Measurements from ENCODE around the gene SCYGR1. TPM values are rescaled to one million over a fixed set of nuclear protein-coding genes. Genes with fewer than 3 reads are reported as not detected.
A peak's percentile ranks its signal among the peaks of the same experiment; 100 is the strongest.
"Not testable (repeated sequence)": the region's sequence is repeated elsewhere in the genome, so short reads cannot be mapped to it uniquely, and the experiment has no call there.

The SCYGR1 gene
- total RNA-seq, 1 experiment from 2014 or later = not detected

GRCh38 chr2:227367427-227367795, 20.3 kb downstream of the SCYGR1 start:
- Histone ChIP-seq H3K9me2 (ENCODE audit: insufficient read depth) (no peaks in the 10 kb centered on the region), H3K4me3 (no peak overlapping the region), H3K4me1 (replicated peaks; ENCODE audit: insufficient read depth) (peaks cover 17% of the 10 kb centered on the region), H4K20me1 (ENCODE audit: insufficient read depth) (no peaks in the 10 kb centered on the region), H3K9me3 (ENCODE audit: insufficient read depth, low read depth) (no peaks in the 10 kb centered on the region), H3K36me3 (ENCODE audit: low read depth) (no peaks in the 10 kb centered on the region), H3F3A (ENCODE audit: insufficient read depth, low read depth) (peaks cover 12% of the 10 kb centered on the region), H3K4me2 (peak overlapping the region; percentile 32), H3K27me3 (ENCODE audit: insufficient read depth, low read depth) (no peaks in the 10 kb centered on the region), H3K27ac (peak overlapping the region; percentile 75), H3K79me2 (ENCODE audit: low read depth) (no peaks in the 10 kb centered on the region), H2AFZ (no peak overlapping the region)
- POLR2A ChIA-PET (ENCODE audit: unreplicated experiment) = no interaction called here
- intact Hi-C loops (cut with micrococcal nuclease; ENCODE audit: unreplicated experiment) = no loop called here
- TF ChIP-seq EZH2 (IDR thresholded peaks at IDR 0.05; ENCODE audit: low read depth) (no peak), CTCF (conservative IDR thresholded peaks at IDR 0.05) (no peak)
- no peak for DNase-seq
- no TSS peak for BruUV-seq (replicated peaks)
- CTCF ChIA-PET = no interaction called here

DNA sequence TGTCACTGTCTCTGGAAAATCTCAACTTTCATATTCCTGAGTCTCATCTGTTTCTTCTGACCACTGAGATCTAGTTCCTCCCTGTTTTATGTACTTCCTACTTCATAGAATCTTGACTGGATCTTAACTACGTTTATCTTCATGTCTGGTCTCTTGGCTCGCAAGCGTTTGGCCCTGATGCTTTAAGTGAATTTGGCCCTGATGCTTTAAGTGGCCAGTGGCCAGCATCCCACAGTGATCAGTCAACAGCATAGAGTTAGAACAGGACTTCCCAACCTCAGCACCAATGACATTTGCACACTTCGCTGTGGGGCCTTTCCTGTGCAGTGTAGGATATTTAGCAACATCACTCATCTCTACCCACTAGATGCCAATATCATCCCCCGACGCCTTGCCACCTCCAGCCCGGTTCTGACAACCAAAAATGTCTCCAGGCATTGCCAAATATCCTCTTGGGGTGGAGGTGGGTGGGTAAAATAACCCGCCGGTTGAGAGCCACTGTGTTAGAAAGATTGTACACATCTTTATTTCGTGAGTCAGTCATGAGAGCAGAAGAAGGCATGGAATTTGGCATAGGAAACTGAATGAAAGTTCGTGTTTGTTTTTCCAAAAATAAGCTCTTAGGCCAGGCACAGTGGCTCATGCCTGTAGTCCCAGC, 20.9 kb downstream of the SCYGR1 start:
- Histone ChIP-seq H3K27ac (peak overlapping the region; percentile 75), H3K9me2 (ENCODE audit: insufficient read depth) (no peaks in the 10 kb centered on the region), H3K4me1 (replicated peaks; ENCODE audit: insufficient read depth) (peaks cover 17% of the 10 kb centered on the region), H3F3A (ENCODE audit: insufficient read depth, low read depth) (peaks cover 12% of the 10 kb centered on the region), H3K9me3 (ENCODE audit: insufficient read depth, low read depth) (no peaks in the 10 kb centered on the region), H2AFZ (no peak overlapping the region), H3K27me3 (ENCODE audit: insufficient read depth, low read depth) (no peaks in the 10 kb centered on the region), H3K79me2 (ENCODE audit: low read depth) (no peaks in the 10 kb centered on the region), H3K4me2 (peak overlapping the region; percentile 32), H3K4me3 (no peak overlapping the region), H3K36me3 (ENCODE audit: low read depth) (no peaks in the 10 kb centered on the region), H4K20me1 (ENCODE audit: insufficient read depth) (no peaks in the 10 kb centered on the region)
- intact Hi-C loops (cut with micrococcal nuclease; ENCODE audit: unreplicated experiment) = no loop called here
- ChIA-PET POLR2A (ENCODE audit: unreplicated experiment) (no interaction called here), CTCF (no interaction called here)
- DNase-seq = peak; percentile 29 to 63
- TF ChIP-seq EZH2 (IDR thresholded peaks at IDR 0.05; ENCODE audit: low read depth) = no peak
- BruUV-seq (replicated peaks) = no TSS peak

DNA sequence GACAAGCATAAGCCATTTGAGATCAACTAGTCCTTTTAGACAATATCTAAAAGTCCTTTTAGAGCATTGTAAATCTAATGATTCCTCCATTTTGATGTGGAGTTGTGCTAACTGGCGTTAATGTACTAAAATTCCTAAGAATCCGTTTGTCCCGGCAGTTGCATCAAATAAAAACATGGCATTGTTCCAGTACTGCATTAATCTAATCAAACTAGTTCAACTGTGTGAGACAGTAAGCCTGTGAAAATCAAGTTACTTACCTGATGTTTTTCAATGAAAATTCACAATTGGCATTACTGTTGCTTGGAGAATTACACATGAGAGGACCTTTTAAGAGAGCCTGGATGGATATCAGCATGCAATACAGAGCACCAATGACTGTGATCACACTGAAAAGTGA, 21.9 kb downstream of the SCYGR1 start:
- Histone ChIP-seq H3K36me3 (ENCODE audit: low read depth) (0 out of 2 replicates have a peak, but pooled peaks cover 2% of the 10 kb centered on the region), H3K79me2 (ENCODE audit: low read depth) (no peaks in the 10 kb centered on the region), H3K9me3 (ENCODE audit: insufficient read depth, low read depth) (no peaks in the 10 kb centered on the region), H2AFZ (no peak overlapping the region), H4K20me1 (ENCODE audit: insufficient read depth) (no peaks in the 10 kb centered on the region), H3K4me1 (replicated peaks; ENCODE audit: insufficient read depth) (peaks cover 15% of the 10 kb centered on the region), H3F3A (ENCODE audit: insufficient read depth, low read depth) (peaks cover 12% of the 10 kb centered on the region), H3K27ac (no peak overlapping the region), H3K9me2 (ENCODE audit: insufficient read depth) (no peaks in the 10 kb centered on the region), H3K4me2 (no peak overlapping the region), H3K27me3 (ENCODE audit: insufficient read depth, low read depth) (no peaks in the 10 kb centered on the region), H3K4me3 (no peak overlapping the region)
- no TSS peak for BruUV-seq (replicated peaks)
- intact Hi-C loops (cut with micrococcal nuclease; ENCODE audit: unreplicated experiment) = no loop called here
- POLR2A ChIA-PET (ENCODE audit: unreplicated experiment) = no interaction called here
- CTCF ChIA-PET = no interaction called here
- TF ChIP-seq CTCF (conservative IDR thresholded peaks at IDR 0.05) (no peak), EZH2 (IDR thresholded peaks at IDR 0.05; ENCODE audit: low read depth) (no peak)
- no peak for DNase-seq

GRCh38 chr2:227364585-227365263, 23.0 kb downstream of the SCYGR1 start:
- H3K4me2 ChIP-seq; H3K9me2 ChIP-seq (ENCODE audit: insufficient read depth); POLR2A ChIA-PET (ENCODE audit: unreplicated experiment); H3K27me3 ChIP-seq (ENCODE audit: insufficient read depth, low read depth); H3K79me2 ChIP-seq (ENCODE audit: low read depth); H3K9me3 ChIP-seq (ENCODE audit: insufficient read depth, low read depth); DNase-seq; H4K20me1 ChIP-seq (ENCODE audit: insufficient read depth); BruUV-seq (replicated peaks); H2AFZ ChIP-seq; intact Hi-C loops (cut with micrococcal nuclease; ENCODE audit: unreplicated experiment); H3K27ac ChIP-seq; H3K4me3 ChIP-seq: not testable (repeated sequence)
- CTCF ChIA-PET = interaction anchor here (0.6 kb wide), 1 partner anchor 46 kb away, joined by 5 read pairs; no protein-coding TSS in a partner anchor
- 0 out of 2 replicates have a peak, but pooled peaks cover 13% of the 10 kb centered on the region for H3K36me3 ChIP-seq (ENCODE audit: low read depth)
- H3K4me1 ChIP-seq (replicated peaks; ENCODE audit: insufficient read depth) = peaks cover 11% of the 10 kb centered on the region
- H3F3A ChIP-seq (ENCODE audit: insufficient read depth, low read depth) = peaks cover 12% of the 10 kb centered on the region

Data from PC-9 (cell line).